HepG2 (cell line): ENCODE data around the gene CLVS2. TPM values are rescaled to one million over a fixed set of nuclear protein-coding genes. Genes with fewer than 3 reads are reported as not detected.

ENCODE experiments used
- ATAC-seq: fragments of 200-7000 bp; cut with Tn5 transposase; 3 replicates; pipeline ENCODE4 v1.9.1; 2020; ENCODE audit warnings: mild to moderate bottlenecking, moderate library complexity
- BruUV-seq: library from RNA; stranded (reverse); fragments of 400-500 nt; replicated peaks from 2 replicates; lab custom pipeline; 2021; lab: Mats Ljungman, UMichigan
- CTCF ChIA-PET: fragments of 300-600 bp; formaldehyde crosslinking; extraction: SDS; loops from one replicate; lab custom pipeline; 2021; ENCODE audit warnings: low total read pairs, inconsistent platforms, low intra/inter-chr PET ratio; lab: Yijun Ruan, JAX
- POLR2A ChIA-PET: fragments of 350-600 bp; sonication (Branson Sonifier 250); formaldehyde crosslinking; loops from one replicate; lab custom pipeline; 2020; ENCODE audit warnings: antibody characterized with exemption, inconsistent platforms; lab: Yijun Ruan, JAX
- DNase-seq: peaks from one replicate; pipeline ENCODE4 v3.0.0-alpha.2; 2015; ENCODE audit warnings: low spot score
- FAIRE-seq: peaks from 3 replicates; lab custom pipeline; 2011; peaks lifted over from hg19 to GRCh38; lab: Jason Lieb, UNC
- H2AFZ ChIP-seq: one replicate; pipeline ENCODE4 v1.6.1; 2011; ENCODE audit warnings: low read length, inconsistent platforms
- H3K27ac ChIP-seq: fragments of 300-600 bp; 3 replicates; pipeline ENCODE4 v1.8.0; 2011; ENCODE audit warnings: mixed run types, mild to moderate bottlenecking, mixed read lengths, low read length, inconsistent platforms; ENCODE audit not compliant: insufficient read depth; ENCODE audit errors: extremely low read length
- H3K27me3 ChIP-seq, 2 experiments: fragments of 200-600 bp in 1 of 2; 2 replicates in 1 of 2; 3 replicates in 1 of 2; pipeline versions ENCODE4 v1.6.0 to v1.8.0; 2011; ENCODE audit warnings: low read length in 2 of 2, mild to moderate bottlenecking in 2 of 2, moderate library complexity in 2 of 2, inconsistent platforms in 1 of 2; ENCODE audit not compliant: insufficient read depth in 2 of 2, control insufficient read depth in 1 of 2
- H3K36me3 ChIP-seq, 2 experiments: fragments of 200-600 bp in 1 of 2; replicated peaks in 1 of 2; 2 replicates in 1 of 2; 3 replicates in 1 of 2; pipeline versions ENCODE4 v1.5.1 to v1.8.0; 2011; ENCODE audit warnings: low read length in 2 of 2, inconsistent platforms in 1 of 2; ENCODE audit not compliant: insufficient read depth in 2 of 2, control insufficient read depth in 1 of 2
- H3K4me1 ChIP-seq: 2 replicates; pipeline ENCODE4 v1.5.1; 2012; ENCODE audit warnings: low read length, inconsistent platforms; ENCODE audit not compliant: insufficient read depth
- H3K4me2 ChIP-seq: 2 replicates; pipeline ENCODE4 v1.6.0; 2011; ENCODE audit warnings: low read depth, low read length, inconsistent platforms
- H3K4me3 ChIP-seq, 3 experiments: fragments of 200-600 bp in 1 of 3; sonication (generic), shearing (Covaris generic) in 1 of 3; replicated peaks in 1 of 3; 2 replicates each; pipeline ENCODE4 v1.5.1; 2011 to 2016; ENCODE audit warnings: low read length in 3 of 3, inconsistent platforms in 2 of 3, low read depth in 2 of 3, mild to moderate bottlenecking in 2 of 3, control low read depth in 1 of 3, mixed read lengths in 1 of 3; ENCODE audit not compliant: insufficient read depth in 1 of 3
- H3K79me2 ChIP-seq: one replicate; pipeline ENCODE4 v1.6.1; 2011; ENCODE audit warnings: low read length, inconsistent platforms; ENCODE audit not compliant: insufficient read depth
- H3K9ac ChIP-seq: 2 replicates; pipeline ENCODE4 v1.6.0; 2011; ENCODE audit warnings: mild to moderate bottlenecking, low read depth, low read length, inconsistent platforms; ENCODE audit not compliant: insufficient read depth
- H3K9me3 ChIP-seq: 2 replicates; pipeline ENCODE4 v1.5.1; 2012; ENCODE audit warnings: mild to moderate bottlenecking, low read length
- H4K20me1 ChIP-seq: 2 replicates; pipeline ENCODE4 v1.6.0; 2011; ENCODE audit warnings: inconsistent platforms, mild to moderate bottlenecking, low read length, moderate library complexity; ENCODE audit not compliant: insufficient read depth
- ASH2L ChIP-seq: fragments of 300-600, 200-600 bp; sonication (generic); IDR thresholded peaks from 2 replicates; pipeline ENCODE4 v1.7.0; 2017; ENCODE audit warnings: low read depth, mild to moderate bottlenecking, moderate library complexity, mixed read lengths, low read length; ENCODE audit not compliant: insufficient read length
- GATA4 ChIP-seq: sonication (generic); IDR thresholded peaks from 2 replicates; pipeline ENCODE4 v1.6.1; 2016; ENCODE audit warnings: antibody characterized with exemption, low read depth, borderline replicate concordance
- LCORL ChIP-seq, 2 experiments: fragments of 450-650 bp in 1 of 2; sonication (generic) in 1 of 2; formaldehyde crosslinking in 1 of 2; IDR thresholded peaks; 2 replicates each; pipeline versions ENCODE4 v1.5.0 to v1.6.1; 2017 to 2020; ENCODE audit warnings: antibody characterized with exemption in 1 of 2, missing genetic modification reagents in 1 of 2
- NRL ChIP-seq: sonication (generic); formaldehyde crosslinking; IDR thresholded peaks from 2 replicates; pipeline ENCODE4 v1.5.0; 2020; ENCODE audit warnings: missing genetic modification reagents, mild to moderate bottlenecking, moderate library complexity, borderline replicate concordance
- PLRG1 ChIP-seq: fragments of 450-650 bp; conservative IDR thresholded peaks from 2 replicates; pipeline ENCODE4 v1.6.1; 2016
- POGZ ChIP-seq: sonication (generic); formaldehyde crosslinking; IDR thresholded peaks from 2 replicates; pipeline ENCODE4 v1.4.0; 2020; ENCODE audit warnings: mild to moderate bottlenecking, missing genetic modification reagents
- RAD51 ChIP-seq: fragments of 450-650 bp; IDR thresholded peaks from 2 replicates; pipeline ENCODE4 v1.6.1; 2016; ENCODE audit warnings: borderline replicate concordance
- ZFP41 ChIP-seq: sonication (generic); formaldehyde crosslinking; IDR thresholded peaks from 2 replicates; pipeline ENCODE4 v1.4.0; 2020; ENCODE audit warnings: mild to moderate bottlenecking, missing genetic modification reagents, borderline replicate concordance
- ZMYM3 ChIP-seq: sonication (generic); formaldehyde crosslinking; IDR thresholded peaks from 2 replicates; pipeline ENCODE4 v1.5.1; 2020; ENCODE audit warnings: mild to moderate bottlenecking, missing genetic modification reagents
- ZNF382 ChIP-seq: sonication (generic); formaldehyde crosslinking; IDR thresholded peaks from 2 replicates; pipeline ENCODE4 v1.5.0; 2020; ENCODE audit warnings: missing genetic modification reagents, mild to moderate bottlenecking, borderline replicate concordance
- WGBS: methylation state at CpG from one replicate; pipeline ENCODE4 v1.1.6; 2017; ENCODE audit warnings: low lambda C conversion rate; 5-methylcytosine and 5-hydroxymethylcytosine counted together
- in situ Hi-C: cut with HindIII; loops from 2 replicates; pipeline ENCODE4 v1.10.0; 2017; ENCODE audit warnings: low pct_unique_long_range_greater_than_20kb; ENCODE audit not compliant: extremely low pct_ligation_motif_present
- intact Hi-C: fragments of 100-400 bp; cut with micrococcal nuclease; formaldehyde crosslinking; loops from one replicate; pipeline ENCODE4 v1.10.0; 2022; ENCODE audit not compliant: unreplicated experiment
- polyA plus RNA-seq, 8 experiments: library from polyadenylated mRNA; depleted of rRNA in 3 of 8; stranded (reverse) in 7 of 8; unstranded in 1 of 8; fragments of >200 nt; fragmentation: Illumina TruSeq in 4 of 8; extraction: Trizol in 4 of 8; gene quantifications; 2 replicates each; pipeline versions ENCODE4 v1.2.1 to v1.2.3, GENCODE V29; 2011 to 2016; ENCODE audit warnings: low read depth in 4 of 8, missing spikeins in 1 of 8, mixed read lengths in 1 of 8; ENCODE audit not compliant: insufficient read depth in 1 of 8
- total RNA-seq, 5 experiments: library from RNA; depleted of rRNA; stranded (reverse); fragments of >200 nt; fragmentation: Illumina TruSeq; extraction: Trizol; gene quantifications; 2 replicates each; pipeline ENCODE4 v1.2.3, GENCODE V29; 2016; ENCODE audit warnings: low read depth in 1 of 5

CLVS2 gene
- total and polyA plus RNA-seq, 2 of the 13 experiments (the other 11 are each of a cell fraction or from before 2014, with no cell fraction given) = not detected

DNA sequence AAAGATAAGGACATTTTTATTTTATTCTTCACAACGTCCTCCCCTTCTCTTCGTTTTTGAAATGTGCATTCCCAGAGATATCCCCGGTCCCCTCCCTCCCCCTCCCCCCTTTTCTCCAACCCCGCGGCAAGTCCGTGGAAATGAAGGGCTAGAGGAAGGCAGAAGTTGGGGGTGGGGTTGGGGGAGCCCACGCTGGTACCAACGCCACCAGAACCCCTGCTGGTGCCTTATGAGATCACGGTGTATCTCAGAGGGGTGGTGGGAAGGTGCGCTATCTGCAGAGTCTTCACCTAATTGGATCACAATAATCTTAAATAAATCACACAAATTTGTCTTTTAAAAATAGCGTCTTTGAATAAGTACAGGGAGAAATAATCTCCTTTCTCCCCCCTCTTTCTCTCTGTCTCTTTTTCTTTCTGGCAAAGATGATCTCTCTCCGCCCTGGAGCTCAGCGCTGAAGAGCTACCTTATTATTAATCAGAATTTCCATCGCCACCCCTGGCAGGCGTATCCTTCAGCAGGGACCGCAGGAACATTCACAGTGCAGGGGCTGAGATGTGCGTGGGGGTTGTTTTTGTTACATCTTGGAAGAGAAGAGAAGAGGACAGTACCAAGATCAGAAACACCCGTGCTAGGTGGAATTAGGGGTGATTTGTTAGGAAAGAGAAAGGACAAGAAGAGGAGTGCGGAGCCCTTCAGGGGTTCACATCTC, 915 bp downstream of the CLVS2 start:
- no peaks in the 10 kb centered on the region for H3K79me2 ChIP-seq
- ATAC-seq (peak; percentile 64; the same call in 2 of the 3 replicates), FAIRE-seq (no peak), DNase-seq (no peak)
- no peak overlapping the region for H3K27ac ChIP-seq
- 46% methylated on average over 19 of the region's 19 CpGs for WGBS
- H3K36me3 ChIP-seq = no peaks in the 10 kb centered on the region
- no peak overlapping the region for H2AFZ ChIP-seq
- no peak overlapping the region for H3K9ac ChIP-seq
- no peak overlapping the region for H3K4me3 ChIP-seq
- CTCF ChIA-PET = no interaction called here
- no peaks in the 10 kb centered on the region for H4K20me1 ChIP-seq
- POLR2A ChIA-PET = no interaction called here
- no peak overlapping the region for H3K4me2 ChIP-seq
- in situ Hi-C loops = no loop called here
- no peaks in the 10 kb centered on the region for H3K4me1 ChIP-seq
- peaks cover 3 to 9% of the 10 kb centered on the region in 2 experiments for H3K27me3 ChIP-seq
- no TSS peak for BruUV-seq
- H3K9me3 ChIP-seq = no peaks in the 10 kb centered on the region
- intact Hi-C loops = no loop called here
- TF ChIP-seq ZFP41 (CRISPR knock-in tag) (no peak), ZNF382 (CRISPR knock-in tag) (no peak), ASH2L (no peak), RAD51 (no peak), GATA4 (no peak), POGZ (no peak), PLRG1 (no peak), ZMYM3 (no peak), NRL (CRISPR knock-in tag) (no peak), LCORL (IDR thresholded peaks at IDR 0.05) (no peak), LCORL (CRISPR knock-in tag; IDR thresholded peaks at IDR 0.05) (no peak)
